GM15510 (cell line): ENCODE data around the gene RXRA.

Source experiments
- POLR2A ChIP-seq: IDR thresholded peaks from 3 replicates; pipeline ENCODE4 v1.6.1; 2011; ENCODE audit warnings: borderline replicate concordance; ENCODE audit not compliant: insufficient read length; ENCODE audit errors: extremely low read depth

Gene RXRA

DNA sequence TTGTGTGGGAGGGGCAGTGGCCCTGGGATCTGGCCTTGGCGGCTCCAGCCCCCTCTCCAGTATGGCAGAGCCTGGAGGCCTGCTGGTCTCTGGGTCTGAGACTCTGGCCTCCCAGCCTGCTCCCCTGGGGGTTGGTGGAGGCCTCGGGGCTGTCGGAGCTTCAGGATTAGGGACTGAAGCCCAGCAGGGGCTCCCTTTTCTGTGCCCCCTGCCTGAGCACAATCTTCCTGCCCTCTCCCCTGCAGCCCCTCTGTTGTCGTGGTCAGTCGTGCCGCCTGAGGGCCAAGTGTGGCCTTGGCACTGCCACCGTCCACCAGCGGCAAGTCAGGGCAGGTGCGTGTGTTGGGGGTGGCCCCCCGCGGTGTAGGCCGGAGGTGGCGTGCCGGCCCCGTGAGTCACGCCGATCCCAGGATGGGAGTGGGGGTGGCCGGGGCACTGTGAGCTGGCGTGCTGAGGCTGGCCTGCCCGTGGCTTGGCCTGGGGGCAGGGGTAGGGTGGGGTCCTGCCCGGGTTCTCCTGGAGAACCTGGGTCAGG, 53.6 kb downstream of the RXRA start:
- no peak for TF ChIP-seq POLR2A

DNA sequence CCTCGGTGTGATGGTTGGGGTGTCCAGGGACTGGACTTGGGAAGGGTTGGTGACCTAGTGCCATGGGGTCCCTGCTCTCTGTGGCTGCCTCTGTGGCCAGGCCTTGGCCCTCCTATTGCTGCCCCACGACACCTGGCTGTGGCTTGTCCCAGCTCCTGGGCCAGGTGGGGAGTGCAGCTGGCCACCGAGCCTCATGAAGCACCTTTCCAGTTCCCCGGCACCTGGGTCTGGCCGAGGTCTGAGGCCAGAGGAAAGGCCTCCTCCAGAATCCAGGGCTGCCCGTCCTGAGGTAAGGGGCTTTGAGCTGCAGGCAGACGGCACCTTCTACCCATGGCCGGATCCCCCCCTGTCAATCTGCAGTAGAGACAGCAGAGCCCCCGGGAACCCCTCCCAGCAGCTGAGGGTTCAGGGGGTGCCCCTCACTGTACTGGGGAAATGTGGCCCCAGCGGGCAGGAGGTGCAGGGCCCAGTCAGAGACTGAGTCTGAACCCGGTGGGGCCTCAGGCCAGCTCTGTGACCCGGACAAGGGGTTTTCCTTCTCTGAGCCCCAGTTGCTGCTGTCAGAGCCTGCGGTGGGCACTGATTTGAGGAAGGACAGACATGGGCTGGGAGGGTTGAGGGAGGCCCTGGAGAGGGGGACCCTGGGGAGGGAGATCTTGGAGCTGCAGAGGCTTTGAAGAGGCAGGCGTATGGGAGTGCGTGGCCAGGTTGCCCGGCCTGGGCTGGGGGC, 54.5 kb downstream of the RXRA start:
- no peak for TF ChIP-seq POLR2A

DNA sequence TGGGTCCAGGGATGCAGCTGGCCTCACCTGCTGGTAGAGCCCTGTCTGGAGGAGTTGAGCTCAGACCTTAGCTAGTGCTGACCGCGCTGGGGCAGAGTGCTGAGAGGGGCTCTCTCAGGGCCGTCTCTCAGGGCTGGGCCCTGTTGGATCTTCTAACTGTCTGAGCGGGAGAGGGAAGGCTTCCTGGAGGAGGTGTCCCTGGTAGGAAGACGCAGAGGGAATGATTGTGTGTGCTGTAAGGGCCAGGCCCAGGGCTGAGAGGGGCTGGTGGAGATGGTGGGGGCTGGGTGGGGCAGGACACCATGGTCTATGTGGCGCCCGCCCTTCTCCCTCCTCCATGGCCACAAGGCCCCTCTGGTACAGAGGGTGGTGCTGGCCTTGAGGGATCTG, 55.0 kb downstream of the RXRA start:
- no peak for TF ChIP-seq POLR2A

DNA sequence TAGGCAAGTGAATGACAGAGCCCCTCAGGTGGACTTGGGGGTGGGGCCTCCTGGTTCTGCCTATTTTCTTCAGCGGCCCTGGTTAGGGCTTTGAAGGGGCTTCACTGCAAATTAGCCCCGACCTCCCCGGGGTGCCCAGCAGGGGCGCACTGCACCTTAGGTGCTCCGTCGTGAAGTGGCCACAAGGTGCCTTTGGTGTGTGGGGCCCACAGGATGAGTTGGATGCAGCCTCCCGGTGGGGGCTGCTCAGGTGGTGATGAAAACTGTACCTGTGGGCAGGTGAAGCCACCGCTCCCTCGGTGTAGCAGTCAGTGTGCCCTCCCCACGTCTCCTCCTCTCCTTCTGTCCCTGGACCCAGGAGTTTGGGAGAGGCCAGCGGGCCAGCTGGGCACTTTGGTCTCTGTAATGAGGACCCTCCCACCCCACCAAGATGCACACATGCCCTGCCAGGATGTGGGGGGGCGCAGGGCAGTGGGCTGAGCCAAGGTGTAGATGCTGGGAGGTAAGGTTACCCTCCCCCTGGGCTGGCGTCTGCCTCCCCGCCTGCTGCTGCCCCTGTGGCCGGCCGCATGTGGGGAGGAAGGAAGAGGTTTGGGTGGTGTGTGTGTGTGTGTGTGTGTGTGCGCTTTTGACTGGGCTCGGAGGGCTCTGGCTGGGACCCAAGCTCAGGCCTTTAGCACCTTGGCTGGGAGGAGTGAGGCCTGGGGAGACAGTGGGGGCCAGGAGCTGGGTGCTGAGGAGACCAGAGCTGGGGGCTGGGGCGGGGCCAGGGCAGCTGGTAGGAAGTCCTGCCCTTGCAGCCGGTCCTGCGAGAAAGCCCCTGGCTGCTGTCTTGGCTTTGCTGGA, 55.6 kb downstream of the RXRA start:
- no peak for TF ChIP-seq POLR2A

DNA sequence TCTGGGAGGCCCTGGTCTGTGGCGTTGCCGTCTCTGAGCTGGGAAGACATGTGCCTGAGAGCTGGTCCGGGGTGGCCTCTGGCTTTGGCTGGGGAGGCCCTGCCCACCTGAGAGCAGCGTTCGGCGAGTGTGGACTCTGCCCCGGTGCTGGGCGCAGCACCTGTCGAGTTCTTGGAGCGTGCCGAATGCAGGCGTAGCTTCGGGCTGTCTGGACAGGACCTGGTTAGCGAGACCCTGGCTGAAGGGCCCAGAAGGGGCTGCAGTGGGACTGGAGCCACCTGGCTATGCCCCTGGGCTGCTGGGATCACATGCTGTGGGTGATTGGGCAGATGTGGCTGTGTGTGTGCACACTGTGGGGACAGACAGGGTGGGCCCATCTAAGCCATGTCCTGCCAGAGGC, 56.5 kb downstream of the RXRA start:
- TF ChIP-seq POLR2A, result no peak

DNA sequence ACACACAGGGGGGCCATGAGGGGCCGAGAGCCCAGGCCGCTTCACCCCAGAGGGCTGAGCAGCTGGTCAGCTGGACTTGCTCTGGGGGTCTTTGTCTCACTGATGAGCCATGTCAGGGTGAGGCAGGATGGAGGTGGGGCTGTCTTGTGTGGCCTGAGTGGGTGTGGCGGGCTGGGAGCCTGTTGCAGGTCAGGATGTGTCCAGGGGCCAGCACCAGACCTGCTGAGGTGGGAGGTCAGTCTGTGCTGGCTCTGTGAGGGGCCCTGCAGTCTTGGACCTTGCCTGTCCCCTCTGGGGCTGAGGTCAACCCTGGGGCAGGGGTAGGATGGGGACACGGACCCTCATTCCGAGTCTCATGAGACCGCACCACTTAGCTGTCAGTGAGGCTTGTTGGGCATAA, 56.9 kb downstream of the RXRA start:
- no peak for TF ChIP-seq POLR2A

DNA sequence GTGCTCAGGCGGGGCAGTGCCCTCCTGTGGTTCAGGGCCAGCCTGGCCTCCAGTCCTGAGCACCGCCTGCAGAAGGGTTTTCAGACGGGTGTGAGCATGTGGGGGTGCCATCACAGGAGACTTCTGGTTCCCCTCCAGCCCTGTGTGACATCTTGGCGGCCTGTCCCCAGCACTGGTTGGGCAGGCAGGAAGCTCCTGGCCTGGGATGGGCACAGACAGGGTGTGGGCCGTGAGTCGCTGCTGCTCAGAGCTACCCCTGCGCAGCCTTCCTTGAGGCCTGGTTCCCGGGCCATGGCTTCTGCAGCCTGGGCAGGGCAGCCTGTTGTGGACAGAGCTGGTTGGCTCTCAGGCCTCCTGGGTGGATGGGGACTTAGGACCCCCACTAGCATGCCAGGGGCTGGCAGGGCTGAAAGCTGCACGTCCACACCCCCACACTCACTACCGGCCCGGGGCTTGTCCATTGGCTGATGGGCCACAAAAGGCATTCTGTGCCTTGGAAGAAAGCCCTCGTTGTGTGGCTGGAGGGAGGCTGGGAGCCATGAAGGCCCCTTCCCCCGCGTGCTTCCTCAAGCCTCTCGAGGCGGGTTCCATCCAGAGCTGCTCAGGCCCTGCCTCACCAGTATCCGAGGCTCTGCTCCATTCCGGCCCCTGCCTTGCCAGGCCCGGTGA, 58.7 kb downstream of the RXRA start:
- TF ChIP-seq POLR2A, result no peak

DNA sequence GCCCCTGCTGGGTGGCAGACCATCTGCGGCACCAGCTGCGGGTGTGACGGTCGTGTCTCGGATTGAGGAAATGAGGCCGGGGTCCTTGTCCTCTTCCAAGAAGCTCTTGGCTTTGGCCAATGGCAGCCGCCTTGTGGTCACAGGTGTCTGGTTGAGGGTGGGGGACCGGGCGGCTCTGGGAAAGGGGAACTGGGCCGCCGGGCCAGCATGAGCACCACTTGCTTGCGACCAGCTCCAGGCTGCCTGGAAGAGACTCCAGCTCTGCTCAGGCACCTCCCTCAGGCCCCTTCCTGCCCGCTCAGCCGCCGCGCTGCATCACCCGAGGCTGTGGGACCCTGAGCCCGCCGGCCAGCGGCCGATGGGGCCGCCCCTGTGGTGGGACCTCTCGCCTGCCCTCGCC, 59.7 kb downstream of the RXRA start:
- TF ChIP-seq POLR2A, result no peak

DNA sequence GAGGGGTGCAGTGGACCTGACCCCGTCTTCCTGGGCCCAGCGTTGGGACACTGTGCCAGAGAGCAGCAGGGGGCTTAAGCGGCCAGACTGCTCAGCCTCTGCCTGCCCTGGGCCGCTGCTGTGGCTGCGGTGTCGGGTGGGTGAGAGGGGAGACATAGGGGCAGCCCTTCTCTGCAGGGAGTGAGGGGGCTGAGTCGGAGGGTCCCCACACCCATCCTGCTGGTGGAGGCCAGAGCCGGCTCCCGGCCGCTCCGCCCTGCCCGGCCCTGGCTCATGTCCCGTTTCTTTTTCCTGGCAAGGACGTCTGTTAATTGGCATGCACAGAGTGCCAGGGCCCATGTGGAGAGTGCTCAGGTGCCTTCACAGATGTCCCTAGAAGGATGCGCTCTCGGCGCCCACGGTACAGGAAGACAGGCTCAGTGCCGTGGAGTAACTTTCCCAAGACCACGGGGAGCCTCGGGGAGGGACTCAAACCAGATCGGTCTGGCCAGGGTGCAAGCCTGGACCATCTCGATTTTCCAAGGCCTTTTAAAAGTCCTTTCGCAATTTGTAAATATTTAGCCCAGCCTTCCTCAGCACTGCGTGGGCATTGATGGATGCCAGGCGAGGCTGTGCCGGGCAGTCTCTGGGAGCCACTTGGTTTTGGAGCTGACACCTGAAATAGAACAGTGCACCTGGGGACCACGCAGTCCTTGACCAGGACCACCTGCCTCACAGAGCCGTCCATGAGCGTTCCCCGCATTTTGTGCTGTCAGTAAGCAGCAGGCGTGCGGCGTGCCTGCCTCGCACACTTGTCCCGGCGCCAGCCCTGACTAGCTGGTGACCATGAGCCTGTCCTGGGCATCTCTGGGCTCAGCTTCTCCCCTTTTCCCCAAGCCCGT, 60.9 kb downstream of the RXRA start:
- no peak for TF ChIP-seq POLR2A

DNA sequence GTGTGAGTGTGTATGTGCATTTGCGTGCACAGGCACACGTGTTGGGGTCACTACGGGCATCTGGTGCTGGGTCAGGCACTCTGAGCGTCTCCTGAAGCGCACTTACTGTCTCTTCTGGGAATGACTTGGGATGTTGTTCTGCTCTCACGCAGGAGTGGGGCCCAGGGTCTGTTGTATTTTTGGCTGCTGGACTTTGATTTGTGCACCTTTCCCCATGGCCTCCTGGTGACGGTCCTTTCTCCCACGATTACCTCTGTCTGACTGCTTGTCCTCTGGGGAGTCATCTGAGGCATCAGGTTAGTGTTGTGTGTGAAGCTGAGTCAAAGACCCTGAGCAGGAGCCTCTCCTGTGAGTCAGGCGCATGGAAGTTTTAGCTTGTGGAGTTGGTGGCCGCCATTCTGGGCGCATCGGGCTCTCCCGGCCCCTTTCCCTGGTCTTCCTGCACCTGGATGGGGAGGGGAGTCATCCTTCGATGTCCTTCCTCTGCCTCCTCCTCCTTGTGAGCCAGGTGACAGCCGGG, 62.1 kb downstream of the RXRA start:
- no peak for TF ChIP-seq POLR2A

DNA sequence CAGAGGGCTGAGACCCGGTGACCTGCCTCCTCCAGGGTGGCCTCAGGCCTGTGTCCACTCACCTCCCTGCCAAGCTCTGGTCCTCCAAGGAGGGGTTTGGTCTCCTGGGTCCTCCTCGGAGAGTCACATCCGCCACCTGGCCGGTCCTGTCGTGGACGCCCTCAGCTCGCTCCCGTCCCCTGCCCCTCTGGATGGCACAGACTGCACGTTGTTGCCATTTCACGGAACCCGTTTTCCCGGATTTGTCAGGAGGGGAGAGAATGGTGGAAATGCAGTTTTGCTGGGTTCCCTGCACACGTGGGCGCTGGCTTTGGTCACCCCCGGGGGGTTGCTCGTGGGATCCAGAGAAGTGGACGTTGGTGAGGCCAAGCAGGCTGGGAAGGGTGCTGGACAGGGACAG, 62.7 kb downstream of the RXRA start:
- TF ChIP-seq POLR2A, result no peak

DNA sequence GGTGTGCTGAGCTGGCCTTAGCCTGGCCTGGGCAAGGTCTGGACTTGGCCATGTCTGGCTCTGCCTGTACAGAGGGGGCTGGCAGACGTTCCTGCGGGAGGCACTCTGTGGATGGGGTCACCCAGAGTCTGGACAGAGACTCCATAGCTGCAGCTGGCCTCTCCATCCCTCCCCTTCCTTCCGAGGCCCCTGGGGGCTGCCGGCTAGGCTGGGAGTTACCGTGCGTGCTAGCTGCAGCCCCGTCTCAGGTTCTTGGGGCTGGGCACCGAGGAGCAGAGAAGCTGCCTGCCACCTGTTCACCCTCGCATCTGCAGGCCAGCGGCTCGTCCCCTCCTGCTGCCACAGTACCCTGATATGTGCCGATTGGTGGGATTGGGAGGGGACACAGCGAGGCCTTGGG, 63.4 kb downstream of the RXRA start:
- no peak for TF ChIP-seq POLR2A

DNA sequence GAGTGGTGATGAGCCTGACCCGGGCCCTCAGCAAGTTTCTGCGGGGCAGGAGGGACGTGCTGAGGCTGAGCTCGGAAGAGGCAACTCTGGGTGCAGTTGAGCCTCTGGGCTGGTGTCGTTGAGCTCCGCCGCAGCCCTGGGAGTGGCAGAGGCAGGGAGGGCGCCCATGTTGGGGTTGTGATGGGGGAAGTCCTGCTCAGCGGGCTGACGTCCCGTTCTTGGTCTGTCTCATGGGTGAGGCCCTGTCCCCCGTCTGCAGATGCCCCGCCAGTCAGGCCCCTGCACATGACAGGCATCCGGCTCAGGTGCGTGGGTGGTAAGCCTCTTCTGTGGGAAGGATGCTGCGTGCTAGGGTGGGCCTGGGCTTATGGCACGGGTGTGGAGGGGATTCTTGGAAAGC, 64.3 kb downstream of the RXRA start:
- peak; percentile 31 for TF ChIP-seq POLR2A

DNA sequence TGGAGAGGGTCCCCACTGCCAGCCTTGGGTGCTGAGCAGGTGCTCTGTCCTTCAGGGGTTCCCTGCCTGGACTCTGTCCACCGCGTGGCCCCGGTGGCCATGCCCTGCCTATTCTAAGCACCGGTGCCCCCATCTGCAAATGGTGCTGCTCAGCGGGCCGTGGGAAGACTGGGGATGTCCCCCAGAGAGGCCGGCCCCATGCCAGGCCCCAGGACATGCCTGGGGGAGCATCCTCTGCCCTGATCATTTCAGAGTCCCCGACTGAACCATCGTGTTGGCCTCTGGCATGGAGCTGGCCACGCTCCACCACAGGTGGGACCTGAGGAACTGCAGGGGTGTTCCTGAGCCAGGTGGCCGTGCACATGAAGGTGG, 64.7 kb downstream of the RXRA start:
- TF ChIP-seq POLR2A, result no peak
